ENCODE results near the gene PGA3. TPM values are rescaled to one million over a fixed set of nuclear protein-coding genes. Genes with fewer than 3 reads are reported as not detected.
"Not testable (repeated sequence)": the region's sequence is repeated elsewhere in the genome, so short reads cannot be mapped to it uniquely, and the experiment has no call there.

Gene PGA3
- total RNA-seq, 1 experiment from 2014 or later, result not detected

DNA sequence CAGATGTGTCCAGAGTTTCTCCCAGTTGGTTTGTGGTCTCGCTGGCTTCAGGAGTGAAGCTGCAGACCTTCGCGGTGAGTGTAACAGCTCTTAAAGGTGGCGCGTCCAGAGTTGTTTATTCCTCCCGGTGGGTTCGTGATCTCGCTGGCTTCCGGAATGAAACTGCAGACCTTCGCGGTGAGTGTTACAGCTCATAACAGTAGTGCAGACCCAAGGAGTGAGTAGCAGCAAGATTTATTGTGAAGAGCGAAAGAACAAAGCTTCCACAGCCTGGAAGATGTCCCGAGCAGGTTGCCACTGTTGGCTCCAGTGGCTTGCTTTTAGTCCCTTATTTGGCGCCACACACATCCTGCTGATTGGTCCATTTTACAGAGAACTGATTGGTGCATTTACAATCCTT, 1.8 kb upstream of the PGA3 start:
- no peaks in the 10 kb centered on the region for H3K27me3 ChIP-seq (ENCODE audit: insufficient read depth, low read length)
- intact Hi-C loops (cut with micrococcal nuclease), result no loop called here
- no peak for DNase-seq (ENCODE audit: low read depth, low spot score)

DNA sequence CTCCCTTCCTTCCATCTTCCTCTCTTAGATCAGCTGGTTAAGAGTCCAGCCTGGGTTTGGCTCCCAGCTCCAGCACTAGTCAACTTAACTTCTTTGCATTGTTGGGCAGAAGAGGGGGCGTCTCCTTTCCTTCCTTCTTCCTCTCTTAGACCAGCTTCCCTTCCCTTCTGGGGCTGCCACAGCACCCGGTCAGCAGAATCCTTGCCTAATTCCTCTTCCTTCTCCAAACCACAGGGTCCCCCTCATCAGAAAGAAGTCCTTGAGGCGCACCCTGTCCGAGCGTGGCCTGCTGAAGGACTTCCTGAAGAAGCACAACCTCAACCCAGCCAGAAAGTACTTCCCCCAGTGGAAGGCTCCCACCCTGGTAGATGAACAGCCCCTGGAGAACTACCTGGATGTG, 558 bp downstream of the PGA3 start:
- H3K9me2 ChIP-seq (ENCODE audit: insufficient read depth); POLR2A ChIA-PET; H3K27me3 ChIP-seq (ENCODE audit: insufficient read depth, low read length); H3K4me1 ChIP-seq (ENCODE audit: control insufficient read depth in 1 of 2, insufficient read depth in 2 of 2, low read length in 2 of 2); DNase-seq (ENCODE audit: low read depth, low spot score); H3K79me2 ChIP-seq (ENCODE audit: insufficient read depth, low read length); intact Hi-C loops (cut with micrococcal nuclease); H4K20me1 ChIP-seq (ENCODE audit: insufficient read depth); RAD21 ChIA-PET (ENCODE audit: low non-redundant PET in 1 of 2, low total read pairs in 2 of 2, uncharacterized antibody in 2 of 2, unreplicated experiment in 2 of 2); H2AFZ ChIP-seq (ENCODE audit: low read depth, low read length, poor library complexity, severe bottlenecking); H3K27ac ChIP-seq (ENCODE audit: low read depth, low read length); H3K4me3 ChIP-seq (replicated peaks in 1 of 2; ENCODE audit: low read depth in 1 of 2, low read length in 2 of 2); ATAC-seq; H3K36me3 ChIP-seq (ENCODE audit: control insufficient read depth in 1 of 2, insufficient read depth in 2 of 2, low read length in 2 of 2); BruUV-seq (replicated peaks); H3K9me3 ChIP-seq (ENCODE audit: control insufficient read depth in 1 of 2, insufficient read depth in 1 of 2, low read depth in 1 of 2, low read length in 2 of 2); CTCF ChIA-PET; H3K9ac ChIP-seq (ENCODE audit: low read length); H3K4me2 ChIP-seq (ENCODE audit: low read length): not testable (repeated sequence)

More for the DNA sequence above, 1.8 kb upstream of the PGA3 start:
- ChIA-PET POLR2A (interaction anchor here (0.8 kb wide), 1 partner anchor 161 kb away, joined by 3 read pairs; no protein-coding TSS in a partner anchor), CTCF (no interaction called here), RAD21 (ENCODE audit: low non-redundant PET in 1 of 2, low total read pairs in 2 of 2, uncharacterized antibody in 2 of 2, unreplicated experiment in 2 of 2) (no interaction called here)
- Histone ChIP-seq H3K4me3 (replicated peaks in 1 of 2; ENCODE audit: low read depth in 1 of 2, low read length in 2 of 2) (no peak overlapping the region), H3K79me2 (ENCODE audit: insufficient read depth, low read length) (no peaks in the 10 kb centered on the region), H3K9me2 (ENCODE audit: insufficient read depth) (no peaks in the 10 kb centered on the region), H3K9ac (ENCODE audit: low read length) (no peak overlapping the region), H3K4me1 (ENCODE audit: control insufficient read depth in 1 of 2, insufficient read depth in 2 of 2, low read length in 2 of 2) (no peaks in the 10 kb centered on the region), H3K27ac (ENCODE audit: low read depth, low read length) (no peak overlapping the region), H4K20me1 (ENCODE audit: insufficient read depth) (no peaks in the 10 kb centered on the region), H3K4me2 (ENCODE audit: low read length) (no peak overlapping the region), H2AFZ (ENCODE audit: low read depth, low read length, poor library complexity, severe bottlenecking) (no peak overlapping the region), H3K36me3 (ENCODE audit: control insufficient read depth in 1 of 2, insufficient read depth in 2 of 2, low read length in 2 of 2) (no peaks in the 10 kb centered on the region), H3K9me3 (ENCODE audit: control insufficient read depth in 1 of 2, insufficient read depth in 1 of 2, low read depth in 1 of 2, low read length in 2 of 2) (no peaks in the 10 kb centered on the region)
- no peak for ATAC-seq
- TF ChIP-seq ZFX (IDR thresholded peaks at IDR 0.05), result no peak
- TF ChIP-seq SRF (IDR thresholded peaks at IDR 0.05; ENCODE audit: low read depth), result no peak
- no peak for TF ChIP-seq YY1 (IDR thresholded peaks at IDR 0.05; ENCODE audit: extremely low read depth, insufficient replicate concordance, low read depth, low read length)
- TF ChIP-seq, protein P1, sequence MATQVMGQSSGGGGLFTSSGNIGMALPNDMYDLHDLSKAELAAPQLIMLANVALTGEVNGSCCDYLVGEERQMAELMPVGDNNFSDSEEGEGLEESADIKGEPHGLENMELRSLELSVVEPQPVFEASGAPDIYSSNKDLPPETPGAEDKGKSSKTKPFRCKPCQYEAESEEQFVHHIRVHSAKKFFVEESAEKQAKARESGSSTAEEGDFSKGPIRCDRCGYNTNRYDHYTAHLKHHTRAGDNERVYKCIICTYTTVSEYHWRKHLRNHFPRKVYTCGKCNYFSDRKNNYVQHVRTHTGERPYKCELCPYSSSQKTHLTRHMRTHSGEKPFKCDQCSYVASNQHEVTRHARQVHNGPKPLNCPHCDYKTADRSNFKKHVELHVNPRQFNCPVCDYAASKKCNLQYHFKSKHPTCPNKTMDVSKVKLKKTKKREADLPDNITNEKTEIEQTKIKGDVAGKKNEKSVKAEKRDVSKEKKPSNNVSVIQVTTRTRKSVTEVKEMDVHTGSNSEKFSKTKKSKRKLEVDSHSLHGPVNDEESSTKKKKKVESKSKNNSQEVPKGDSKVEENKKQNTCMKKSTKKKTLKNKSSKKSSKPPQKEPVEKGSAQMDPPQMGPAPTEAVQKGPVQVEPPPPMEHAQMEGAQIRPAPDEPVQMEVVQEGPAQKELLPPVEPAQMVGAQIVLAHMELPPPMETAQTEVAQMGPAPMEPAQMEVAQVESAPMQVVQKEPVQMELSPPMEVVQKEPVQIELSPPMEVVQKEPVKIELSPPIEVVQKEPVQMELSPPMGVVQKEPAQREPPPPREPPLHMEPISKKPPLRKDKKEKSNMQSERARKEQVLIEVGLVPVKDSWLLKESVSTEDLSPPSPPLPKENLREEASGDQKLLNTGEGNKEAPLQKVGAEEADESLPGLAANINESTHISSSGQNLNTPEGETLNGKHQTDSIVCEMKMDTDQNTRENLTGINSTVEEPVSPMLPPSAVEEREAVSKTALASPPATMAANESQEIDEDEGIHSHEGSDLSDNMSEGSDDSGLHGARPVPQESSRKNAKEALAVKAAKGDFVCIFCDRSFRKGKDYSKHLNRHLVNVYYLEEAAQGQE (IDR thresholded peaks at IDR 0.05; ENCODE audit: low read depth), result no peak
- TF ChIP-seq EZH2phosphoT487 (IDR thresholded peaks at IDR 0.05; ENCODE audit: borderline replicate concordance), result no peak
- TF ChIP-seq FOSL1 (IDR thresholded peaks at IDR 0.05; ENCODE audit: low read depth), result no peak
- no peak for TF ChIP-seq CTCF (IDR thresholded peaks at IDR 0.05 in 2 of 3, conservative IDR thresholded peaks at IDR 0.05 in 1 of 3; ENCODE audit: borderline replicate concordance in 1 of 3, insufficient read depth in 1 of 3, low read depth in 2 of 3, low read length in 2 of 3)
- TF ChIP-seq CEBPB (IDR thresholded peaks at IDR 0.05; ENCODE audit: low read depth), result no peak
- no peak for TF ChIP-seq POLR2AphosphoS5 (IDR thresholded peaks at IDR 0.05; ENCODE audit: low read depth, low read length)
- no peak for TF ChIP-seq EGR1 (IDR thresholded peaks at IDR 0.05; ENCODE audit: low read depth)
- TF ChIP-seq ELF1 (IDR thresholded peaks at IDR 0.05; ENCODE audit: borderline replicate concordance, low read depth), result no peak
- TF ChIP-seq, protein P2, sequence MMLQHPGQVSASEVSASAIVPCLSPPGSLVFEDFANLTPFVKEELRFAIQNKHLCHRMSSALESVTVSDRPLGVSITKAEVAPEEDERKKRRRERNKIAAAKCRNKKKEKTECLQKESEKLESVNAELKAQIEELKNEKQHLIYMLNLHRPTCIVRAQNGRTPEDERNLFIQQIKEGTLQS (IDR thresholded peaks at IDR 0.05), result no peak
- TF ChIP-seq CBX3 (IDR thresholded peaks at IDR 0.05; ENCODE audit: low read depth), result no peak
- no TSS peak for BruUV-seq (replicated peaks)
